CD4-positive, alpha-beta T cell treated with Interleukin-15 for 1 hour (primary cell): ENCODE results near the gene ZNFX1.

Experiments used
- DNase-seq: peaks from one replicate; pipeline ENCODE4 v3.0.0-alpha.2; 2020

Gene ZNFX1

GRCh38 chr20:49278818-49279676 is 1.2 kb upstream of the ZNFX1 start:
- DNase-seq, result peak; percentile 40

- no peak for DNase-seq
Observed at GRCh38 chr20:49277786-49278035, 146 bp downstream of the ZNFX1 start.

GRCh38 chr20:49276961-49277785 is 684 bp downstream of the ZNFX1 start:
- peak; percentile 20 for DNase-seq

- DNase-seq, result peak; percentile 59
Observed at GRCh38 chr20:49276161-49276960, 1.5 kb downstream of the ZNFX1 start.

- DNase-seq, result no peak
Observed at GRCh38 chr20:49275636-49276035, 2.2 kb downstream of the ZNFX1 start.

GRCh38 chr20:49275216-49275615 is 2.6 kb downstream of the ZNFX1 start:
- DNase-seq, result no peak

- no peak for DNase-seq
Observed at GRCh38 chr20:49273696-49274277, 4.1 kb downstream of the ZNFX1 start.

GRCh38 chr20:49272654-49273053 is 5.2 kb downstream of the ZNFX1 start:
- no peak for DNase-seq

GRCh38 chr20:49270736-49271135 is 7.1 kb downstream of the ZNFX1 start:
- DNase-seq, result no peak

GRCh38 chr20:49270177-49270576 is 7.7 kb downstream of the ZNFX1 start:
- no peak for DNase-seq

- DNase-seq, result no peak
Observed at GRCh38 chr20:49268600-49269365, 9.1 kb downstream of the ZNFX1 start.

GRCh38 chr20:49267327-49267726 is 10.5 kb downstream of the ZNFX1 start:
- DNase-seq, result no peak

- no peak for DNase-seq
Observed at GRCh38 chr20:49262444-49262843, 15.4 kb downstream of the ZNFX1 start.

- no peak for DNase-seq
Observed at GRCh38 chr20:49261173-49261572, 16.7 kb downstream of the ZNFX1 start.

GRCh38 chr20:49260218-49260617 is 17.6 kb downstream of the ZNFX1 start:
- DNase-seq, result no peak

- DNase-seq, result no peak
Observed at GRCh38 chr20:49259799-49260198, 18.1 kb downstream of the ZNFX1 start.

- DNase-seq, result no peak
Observed at GRCh38 chr20:49259284-49259683, 18.6 kb downstream of the ZNFX1 start.

- no peak for DNase-seq
Observed at GRCh38 chr20:49256261-49256660, 21.6 kb downstream of the ZNFX1 start.

GRCh38 chr20:49252556-49253350 is 25.1 kb downstream of the ZNFX1 start:
- no peak for DNase-seq

GRCh38 chr20:49248879-49249665 is 28.8 kb downstream of the ZNFX1 start:
- no peak for DNase-seq

GRCh38 chr20:49248301-49248700 is 29.6 kb downstream of the ZNFX1 start:
- no peak for DNase-seq
